HG03520 (cell line): ENCODE data around the gene BMP2K.

Experiments used
- ATAC-seq: cut with Tn5 transposase; IDR thresholded peaks from one replicate; pipeline ENCODE4 v1.9.1; 2021; ENCODE audit warnings: mild to moderate bottlenecking, moderate library complexity; ENCODE audit not compliant: unreplicated experiment

The BMP2K gene

GRCh38 chr4:78923464-78924312, 147.5 kb downstream of the BMP2K start:
- ATAC-seq = no peak

- ATAC-seq = no peak
Observed at GRCh38 chr4:78926826-78927225, 150.7 kb downstream of the BMP2K start.

- no peak for ATAC-seq
Observed at GRCh38 chr4:78928835-78929234, 152.7 kb downstream of the BMP2K start.

GRCh38 chr4:78930016-78930629, 154.0 kb downstream of the BMP2K start:
- no peak for ATAC-seq

GRCh38 chr4:78936989-78937388, 160.8 kb downstream of the BMP2K start:
- no peak for ATAC-seq

GRCh38 chr4:78937837-78938236, 161.7 kb downstream of the BMP2K start:
- ATAC-seq = no peak

GRCh38 chr4:78938474-78938867, 162.3 kb downstream of the BMP2K start:
- ATAC-seq = no peak

GRCh38 chr4:78938868-78939666, 162.9 kb downstream of the BMP2K start, which contains the start of gene PAQR3:
Gene PAQR3, minus strand, starts transcription at chr4:78939438. Its CDS starts 214 bp downstream, at chr4:78939224.
- ATAC-seq = peak; percentile 97

- ATAC-seq = peak; percentile 11
Observed at GRCh38 chr4:78939667-78940008, 163.5 kb downstream of the BMP2K start.

- ATAC-seq = no peak
Observed at GRCh38 chr4:78940752-78941151, 164.6 kb downstream of the BMP2K start.

- ATAC-seq = no peak
Observed at GRCh38 chr4:78944381-78944780, 168.2 kb downstream of the BMP2K start.

GRCh38 chr4:78945651-78946179, 169.6 kb downstream of the BMP2K start:
- peak; percentile 42 for ATAC-seq

- ATAC-seq = no peak
Observed at GRCh38 chr4:78949735-78950134, 173.6 kb downstream of the BMP2K start.

- ATAC-seq = peak; percentile 80
Observed at GRCh38 chr4:78951862-78952472, 175.8 kb downstream of the BMP2K start.

- ATAC-seq = no peak
Observed at GRCh38 chr4:78953231-78953630, 177.1 kb downstream of the BMP2K start.

- no peak for ATAC-seq
Observed at GRCh38 chr4:78953769-78954666, 177.9 kb downstream of the BMP2K start.

- no peak for ATAC-seq
Observed at GRCh38 chr4:78956975-78957374, 180.8 kb downstream of the BMP2K start.

GRCh38 chr4:78960926-78961325, 184.8 kb downstream of the BMP2K start:
- ATAC-seq = no peak
